Fibroblast of lung (primary cell): ENCODE results near the gene VPS26C. TPM values are rescaled to one million over a fixed set of nuclear protein-coding genes. Genes with fewer than 3 reads are reported as not detected.
A peak's percentile ranks its signal among the peaks of the same experiment; 100 is the strongest.
"Not testable (repeated sequence)": the region's sequence is repeated elsewhere in the genome, so short reads cannot be mapped to it uniquely, and the experiment has no call there.

Experiments
- DNase-seq, 2 donors: peaks; one replicate each; pipeline versions ENCODE4 v3.0.0 to v3.0.0-alpha.2; 2010; ENCODE audit warnings: low read depth in 2 of 2
- H2AFZ ChIP-seq: 2 replicates; pipeline ENCODE4 v1.5.1; 2012; ENCODE audit warnings: low read length, control low read depth, inconsistent platforms
- H3K27ac ChIP-seq: 2 replicates; pipeline ENCODE4 v1.5.1; 2011; ENCODE audit warnings: low read length, control low read depth; ENCODE audit not compliant: insufficient read depth
- H3K27me3 ChIP-seq: 2 replicates; pipeline ENCODE4 v1.5.1; 2011; ENCODE audit warnings: mild to moderate bottlenecking, low read length; ENCODE audit not compliant: control insufficient read depth, insufficient read depth
- H3K36me3 ChIP-seq: 2 replicates; pipeline ENCODE4 v1.5.1; 2011; ENCODE audit warnings: low read length; ENCODE audit not compliant: control insufficient read depth, insufficient read depth
- H3K4me1 ChIP-seq: 2 replicates; pipeline ENCODE4 v1.5.1; 2011; ENCODE audit warnings: low read length; ENCODE audit not compliant: control insufficient read depth, insufficient read depth; ENCODE audit errors: extremely low read depth
- H3K4me2 ChIP-seq: 2 replicates; pipeline ENCODE4 v1.5.1; 2011; ENCODE audit warnings: low read length, control low read depth; ENCODE audit not compliant: insufficient read depth; ENCODE audit errors: extremely low read depth
- H3K4me3 ChIP-seq, 4 experiments: fragments of 200-600 bp in 1 of 4; sonication (generic) in 1 of 4; replicated peaks in 1 of 4; 2 replicates each; pipeline ENCODE4 v1.5.1; 2011 to 2016; ENCODE audit warnings: low read length in 4 of 4, low read depth in 3 of 4, mild to moderate bottlenecking in 3 of 4, control low read depth in 2 of 4, inconsistent platforms in 1 of 4, mixed read lengths in 1 of 4; ENCODE audit not compliant: insufficient read depth in 1 of 4; ENCODE audit errors: control extremely low read depth in 1 of 4
- H3K79me2 ChIP-seq: 2 replicates; pipeline ENCODE4 v1.5.1; 2012; ENCODE audit warnings: mild to moderate bottlenecking, low read length, inconsistent platforms; ENCODE audit not compliant: control insufficient read depth, insufficient read depth
- H3K9ac ChIP-seq: 2 replicates; pipeline ENCODE4 v1.5.1; 2011; ENCODE audit warnings: mild to moderate bottlenecking, low read length, control low read depth; ENCODE audit not compliant: insufficient read depth
- H3K9me3 ChIP-seq: 2 replicates; pipeline ENCODE4 v1.5.1; 2012; ENCODE audit warnings: low read depth, low read length; ENCODE audit not compliant: control insufficient read depth, insufficient read depth
- H4K20me1 ChIP-seq: 2 replicates; pipeline ENCODE4 v1.5.1; 2011; ENCODE audit warnings: low read length; ENCODE audit not compliant: control insufficient read depth, insufficient read depth; ENCODE audit errors: extremely low read depth
- EZH2 ChIP-seq: IDR thresholded peaks from 2 replicates; pipeline ENCODE4 v1.5.1; 2012; ENCODE audit warnings: low read length, control low read depth, mild to moderate bottlenecking; ENCODE audit errors: missing control alignments
- polyA plus RNA-seq, 2 donors: library from polyadenylated mRNA; depleted of rRNA in 1 of 2; stranded (reverse) in 1 of 2; unstranded in 1 of 2; fragments of >200 nt; gene quantifications; 2 replicates each; pipeline ENCODE4 v1.2.1, GENCODE V29; 2011 to 2012; ENCODE audit warnings: missing spikeins in 1 of 2
- total RNA-seq: library from RNA; depleted of rRNA; stranded (reverse); fragments of >200 nt; gene quantifications from 2 replicates; pipeline ENCODE4 v1.2.1, GENCODE V29; 2014
- TF ChIP-seq, protein P1 (sequence below), 2 donors: IDR thresholded peaks in 1 of 2; conservative IDR thresholded peaks in 1 of 2; 1 replicate in 1 of 2; 2 replicates in 1 of 2; pipeline ENCODE4 v1.5.1; 2011 to 2012; ENCODE audit warnings: low read length in 2 of 2, control low read depth in 1 of 2, inconsistent platforms in 1 of 2, low read depth in 1 of 2, mild to moderate bottlenecking in 1 of 2

VPS26C gene
- total and polyA plus RNA-seq, 2 donors (not counting 1 experiment from before 2014, with no cell fraction given) = 61.4 to 84.4 TPM

DNA sequence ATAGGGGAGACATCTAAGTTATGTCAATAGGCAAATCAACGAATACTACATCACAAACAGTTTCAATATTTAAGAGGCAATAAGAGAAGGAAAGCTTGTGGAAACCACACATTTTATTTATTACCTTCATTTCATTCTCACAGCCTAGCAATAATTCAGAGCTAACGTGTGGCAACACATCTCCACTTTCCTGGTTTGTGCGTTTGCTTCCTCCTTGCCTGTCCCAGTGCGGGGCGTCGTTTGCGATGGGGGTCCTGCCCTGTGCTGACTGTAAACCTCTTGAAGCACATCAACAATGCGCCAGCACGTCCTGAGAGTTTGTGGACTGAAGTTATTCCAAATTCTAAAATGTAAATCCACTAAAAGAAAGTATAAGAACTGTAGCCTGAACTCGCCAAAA lies 14.4 kb upstream of the VPS26C start:
- no peak overlapping the region for H3K27ac ChIP-seq
- no peak overlapping the region for H3K9ac ChIP-seq
- no peaks in the 10 kb centered on the region for H3K79me2 ChIP-seq
- no peaks in the 10 kb centered on the region for H4K20me1 ChIP-seq
- DNase-seq = no peak
- no peaks in the 10 kb centered on the region for H3K4me1 ChIP-seq
- peaks cover 5% of the 10 kb centered on the region for H3K27me3 ChIP-seq
- H3K9me3 ChIP-seq = no peaks in the 10 kb centered on the region
- peak overlapping the region; percentile 35 for H3K4me2 ChIP-seq
- no peak overlapping the region for H3K4me3 ChIP-seq
- TF ChIP-seq, protein P1, sequence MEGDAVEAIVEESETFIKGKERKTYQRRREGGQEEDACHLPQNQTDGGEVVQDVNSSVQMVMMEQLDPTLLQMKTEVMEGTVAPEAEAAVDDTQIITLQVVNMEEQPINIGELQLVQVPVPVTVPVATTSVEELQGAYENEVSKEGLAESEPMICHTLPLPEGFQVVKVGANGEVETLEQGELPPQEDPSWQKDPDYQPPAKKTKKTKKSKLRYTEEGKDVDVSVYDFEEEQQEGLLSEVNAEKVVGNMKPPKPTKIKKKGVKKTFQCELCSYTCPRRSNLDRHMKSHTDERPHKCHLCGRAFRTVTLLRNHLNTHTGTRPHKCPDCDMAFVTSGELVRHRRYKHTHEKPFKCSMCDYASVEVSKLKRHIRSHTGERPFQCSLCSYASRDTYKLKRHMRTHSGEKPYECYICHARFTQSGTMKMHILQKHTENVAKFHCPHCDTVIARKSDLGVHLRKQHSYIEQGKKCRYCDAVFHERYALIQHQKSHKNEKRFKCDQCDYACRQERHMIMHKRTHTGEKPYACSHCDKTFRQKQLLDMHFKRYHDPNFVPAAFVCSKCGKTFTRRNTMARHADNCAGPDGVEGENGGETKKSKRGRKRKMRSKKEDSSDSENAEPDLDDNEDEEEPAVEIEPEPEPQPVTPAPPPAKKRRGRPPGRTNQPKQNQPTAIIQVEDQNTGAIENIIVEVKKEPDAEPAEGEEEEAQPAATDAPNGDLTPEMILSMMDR (conservative IDR thresholded peaks at IDR 0.05 in 1 of 2, IDR thresholded peaks at IDR 0.05 in 1 of 2; ENCODE audit: low read depth in 1 of 2, low read length in 2 of 2) = no peak
- TF ChIP-seq EZH2 = no peak
- H3K36me3 ChIP-seq = no peaks in the 10 kb centered on the region
- no peak overlapping the region for H2AFZ ChIP-seq

DNA sequence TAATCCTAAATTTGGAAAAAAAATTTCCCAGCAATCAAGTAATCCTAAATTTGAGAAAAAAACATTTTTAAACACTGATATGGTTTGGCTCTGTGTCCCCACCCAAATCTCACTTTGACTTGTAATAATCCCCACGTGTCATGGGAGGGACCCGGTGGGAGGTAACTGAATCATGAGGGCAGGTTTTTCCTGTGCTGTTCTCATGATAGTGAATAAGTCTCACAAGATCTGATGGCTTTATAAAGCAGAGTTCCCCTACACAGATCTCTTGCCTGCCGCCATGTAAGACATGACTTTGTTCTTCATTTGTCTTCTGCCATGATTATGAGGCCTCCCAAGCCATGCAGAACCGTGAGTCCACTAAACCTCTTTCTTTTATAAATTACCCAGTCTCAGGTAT lies 12.1 kb upstream of the VPS26C start:
- not testable (repeated sequence) for H3K27ac ChIP-seq, H2AFZ ChIP-seq, H3K9me3 ChIP-seq, H3K79me2 ChIP-seq, H3K4me1 ChIP-seq, H3K4me3 ChIP-seq, H3K9ac ChIP-seq, H3K36me3 ChIP-seq, H3K4me2 ChIP-seq, H4K20me1 ChIP-seq, H3K27me3 ChIP-seq, DNase-seq

DNA sequence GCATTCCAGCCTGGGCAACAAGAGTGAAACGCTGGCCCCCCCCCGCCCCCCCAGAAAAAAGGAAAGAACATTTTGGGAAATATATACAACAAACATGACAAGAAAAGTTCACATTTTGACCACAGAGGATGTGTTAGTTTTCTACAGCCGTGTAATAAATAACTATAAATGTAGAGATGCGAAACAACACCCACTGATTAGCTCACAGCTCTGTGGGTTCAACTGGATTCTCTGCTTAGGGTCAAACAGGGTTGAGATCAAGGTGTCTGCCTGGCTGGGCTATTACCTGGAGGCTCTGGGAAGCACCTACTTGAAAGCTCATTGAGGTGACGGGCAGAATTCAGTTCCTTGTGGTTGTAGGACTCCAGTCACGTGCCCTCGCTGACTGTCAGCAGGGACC lies 11.1 kb upstream of the VPS26C start:
- no peak for DNase-seq
- no peak overlapping the region for H3K4me3 ChIP-seq

More for the DNA sequence above, 11.1 kb upstream of the VPS26C start:
- H3K36me3 ChIP-seq = no peaks in the 10 kb centered on the region
- no peak overlapping the region for H3K27ac ChIP-seq
- peaks cover 5% of the 10 kb centered on the region for H3K27me3 ChIP-seq
- no peaks in the 10 kb centered on the region for H3K9me3 ChIP-seq
- no peaks in the 10 kb centered on the region for H3K79me2 ChIP-seq
- H4K20me1 ChIP-seq = no peaks in the 10 kb centered on the region
- no peak overlapping the region for H3K9ac ChIP-seq
- TF ChIP-seq, protein P1 (conservative IDR thresholded peaks at IDR 0.05 in 1 of 2, IDR thresholded peaks at IDR 0.05 in 1 of 2; ENCODE audit: low read depth in 1 of 2, low read length in 2 of 2) = no peak
- no peak for TF ChIP-seq EZH2
- no peaks in the 10 kb centered on the region for H3K4me1 ChIP-seq
- no peak overlapping the region for H2AFZ ChIP-seq
- H3K4me2 ChIP-seq = no peak overlapping the region
